Coronary artery (tissue), 2 donors: ENCODE data around the gene NUCB1.
"Not testable (repeated sequence)": the region's sequence is repeated elsewhere in the genome, so short reads cannot be mapped to it uniquely, and the experiment has no call there.

Experiments
- DNase-seq: peaks from one replicate; pipeline ENCODE4 v3.0.0-alpha.2; 2017; ENCODE audit warnings: low spot score
- H3K27ac ChIP-seq, 2 donors: fragments of 200-600 bp; sonication (generic); one replicate each; pipeline ENCODE4 v1.5.1; 2016 to 2019
- H3K4me3 ChIP-seq: fragments of 200-600 bp; sonication (generic); 2 replicates; pipeline ENCODE4 v1.5.1; 2016; ENCODE audit warnings: mild to moderate bottlenecking, moderate library complexity
- TF ChIP-seq, protein P1 (sequence below): fragments of 200-600 bp; sonication (generic); IDR thresholded peaks from one replicate; pipeline ENCODE4 v1.5.1; 2019; ENCODE audit warnings: antibody characterized with exemption

Gene NUCB1

GRCh38 chr19:48913114-48913889 lies 13.2 kb downstream of the NUCB1 start:
- Histone ChIP-seq H3K27ac (no peak overlapping the region), H3K4me3 (no peak overlapping the region)
- no peak for DNase-seq
- TF ChIP-seq, protein P1, sequence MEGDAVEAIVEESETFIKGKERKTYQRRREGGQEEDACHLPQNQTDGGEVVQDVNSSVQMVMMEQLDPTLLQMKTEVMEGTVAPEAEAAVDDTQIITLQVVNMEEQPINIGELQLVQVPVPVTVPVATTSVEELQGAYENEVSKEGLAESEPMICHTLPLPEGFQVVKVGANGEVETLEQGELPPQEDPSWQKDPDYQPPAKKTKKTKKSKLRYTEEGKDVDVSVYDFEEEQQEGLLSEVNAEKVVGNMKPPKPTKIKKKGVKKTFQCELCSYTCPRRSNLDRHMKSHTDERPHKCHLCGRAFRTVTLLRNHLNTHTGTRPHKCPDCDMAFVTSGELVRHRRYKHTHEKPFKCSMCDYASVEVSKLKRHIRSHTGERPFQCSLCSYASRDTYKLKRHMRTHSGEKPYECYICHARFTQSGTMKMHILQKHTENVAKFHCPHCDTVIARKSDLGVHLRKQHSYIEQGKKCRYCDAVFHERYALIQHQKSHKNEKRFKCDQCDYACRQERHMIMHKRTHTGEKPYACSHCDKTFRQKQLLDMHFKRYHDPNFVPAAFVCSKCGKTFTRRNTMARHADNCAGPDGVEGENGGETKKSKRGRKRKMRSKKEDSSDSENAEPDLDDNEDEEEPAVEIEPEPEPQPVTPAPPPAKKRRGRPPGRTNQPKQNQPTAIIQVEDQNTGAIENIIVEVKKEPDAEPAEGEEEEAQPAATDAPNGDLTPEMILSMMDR: no peak

GRCh38 chr19:48914181-48914580 lies 14.1 kb downstream of the NUCB1 start:
- TF ChIP-seq, protein P1: no peak
- no peak for DNase-seq
- Histone ChIP-seq H3K27ac (no peak overlapping the region), H3K4me3 (no peak overlapping the region)

DNA sequence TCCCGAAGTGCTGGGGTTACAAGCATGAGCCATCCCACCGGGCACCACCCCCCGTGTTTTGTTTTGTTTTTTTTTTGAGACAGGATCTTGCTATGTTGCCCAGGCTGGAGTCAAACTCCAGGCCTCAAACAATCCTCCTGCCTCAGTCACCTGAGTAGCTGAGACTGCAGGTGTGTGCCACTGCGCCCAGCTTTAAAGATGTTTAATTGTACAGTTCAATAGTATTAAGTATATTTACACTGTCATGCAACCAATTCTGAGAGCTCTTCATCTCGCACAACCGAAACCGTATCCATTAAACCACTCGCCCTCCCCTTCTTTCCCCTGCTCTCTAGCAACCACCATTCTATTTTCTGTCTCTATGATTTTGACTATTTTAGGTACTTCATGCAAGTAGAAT lies 15.6 kb downstream of the NUCB1 start:
- TF ChIP-seq, protein P1: no peak
- DNase-seq: no peak
- H3K4me3 ChIP-seq: no peak overlapping the region
- no peak overlapping the region for H3K27ac ChIP-seq

DNA sequence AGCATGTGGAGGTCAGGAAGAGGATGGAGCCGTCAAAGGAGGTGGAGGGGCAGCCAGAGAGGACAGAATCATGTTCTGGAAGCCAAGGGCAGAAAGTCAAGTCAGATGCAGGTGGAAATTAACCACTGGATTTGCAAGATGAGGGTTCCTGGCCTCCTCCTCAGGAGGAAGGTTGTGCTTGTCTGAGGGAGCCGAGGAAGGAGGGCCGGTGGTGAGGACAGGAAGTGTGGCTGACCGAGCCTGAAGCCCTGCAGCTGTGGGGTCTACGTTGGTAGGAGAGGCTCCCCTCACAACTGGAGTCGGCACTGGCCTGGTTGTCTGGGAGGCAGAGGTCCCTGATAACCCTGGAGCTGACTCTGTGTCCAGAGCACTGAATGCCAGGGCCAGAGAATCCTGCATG lies 18.0 kb downstream of the NUCB1 start:
- TF ChIP-seq, protein P1: no peak
- no peak for DNase-seq
- H3K27ac ChIP-seq: no peak overlapping the region
- no peak overlapping the region for H3K4me3 ChIP-seq

DNA sequence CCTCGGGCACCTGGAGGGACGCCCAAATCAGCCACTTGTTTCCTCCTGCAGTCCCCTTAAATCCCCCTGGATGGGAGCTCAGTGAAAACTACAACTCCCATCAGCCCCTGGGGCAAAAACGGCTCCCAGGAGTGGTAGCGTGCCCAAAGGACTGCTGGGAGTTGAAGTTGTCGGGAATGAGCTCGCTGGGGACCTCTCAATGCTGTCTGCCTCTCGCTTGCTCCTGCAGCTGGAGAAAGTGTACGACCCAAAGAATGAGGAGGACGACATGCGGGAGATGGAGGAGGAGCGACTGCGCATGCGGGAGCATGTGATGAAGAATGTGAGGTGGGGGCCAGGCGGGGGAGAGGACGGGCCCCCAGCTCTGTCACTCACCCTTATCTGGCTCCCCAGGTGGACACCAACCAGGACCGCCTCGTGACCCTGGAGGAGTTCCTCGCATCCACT lies 18.7 kb downstream of the NUCB1 start:
- no peak overlapping the region for H3K4me3 ChIP-seq
- TF ChIP-seq, protein P1: no peak
- H3K27ac ChIP-seq: no peak overlapping the region
- DNase-seq: no peak

GRCh38 chr19:48919271-48919670 lies 19.2 kb downstream of the NUCB1 start:
- not testable (repeated sequence) for DNase-seq, H3K27ac ChIP-seq, H3K4me3 ChIP-seq

GRCh38 chr19:48920949-48921348 lies 20.8 kb downstream of the NUCB1 start:
- no peak overlapping the region for H3K27ac ChIP-seq
- TF ChIP-seq, protein P1: no peak
- H3K4me3 ChIP-seq: no peak overlapping the region
- DNase-seq: no peak
